DND-41 (cell line): ENCODE results near the gene SND1.

Source experiments
- ATAC-seq: fragments of 200-7000 bp; cut with Tn5 transposase; 3 replicates; pipeline ENCODE4 v1.9.1; 2021; ENCODE audit warnings: low read depth; ENCODE audit not compliant: insufficient read depth
- DNase-seq: peaks from one replicate; pipeline ENCODE4 v3.0.0-alpha.2; 2020
- H2AFZ ChIP-seq: 2 replicates; pipeline ENCODE4 v1.6.0; 2012; ENCODE audit warnings: low read depth, low read length
- H3K27ac ChIP-seq: 2 replicates; pipeline ENCODE4 v1.5.1; 2012; ENCODE audit warnings: low read length, inconsistent platforms
- H3K27me3 ChIP-seq: fragments of 200-600 bp; sonication (generic); 2 replicates; pipeline ENCODE4 v1.6.0; 2012; ENCODE audit warnings: low read length, mild to moderate bottlenecking, inconsistent platforms; ENCODE audit not compliant: insufficient read depth, poor library complexity
- H3K36me3 ChIP-seq: 2 replicates; pipeline ENCODE4 v1.5.1; 2012; ENCODE audit warnings: low read length, inconsistent platforms; ENCODE audit not compliant: insufficient read depth
- H3K4me1 ChIP-seq: 2 replicates; pipeline ENCODE4 v1.5.1; 2012; ENCODE audit warnings: mild to moderate bottlenecking, low read length; ENCODE audit not compliant: insufficient read depth
- H3K4me2 ChIP-seq: 2 replicates; pipeline ENCODE4 v1.6.0; 2012; ENCODE audit warnings: mild to moderate bottlenecking, moderate library complexity, low read length, inconsistent platforms; ENCODE audit not compliant: insufficient read depth
- H3K4me3 ChIP-seq, 2 experiments: fragments of 200-600 bp in 1 of 2; shearing (Covaris generic) in 1 of 2; 2 replicates each; pipeline ENCODE4 v1.5.1; 2012 to 2016; ENCODE audit warnings: inconsistent platforms in 2 of 2, low read length in 2 of 2, mild to moderate bottlenecking in 2 of 2, low read depth in 1 of 2, moderate library complexity in 1 of 2
- H3K79me2 ChIP-seq: 2 replicates; pipeline ENCODE4 v1.6.0; 2012; ENCODE audit warnings: low read length, inconsistent platforms; ENCODE audit not compliant: insufficient read depth
- H3K9ac ChIP-seq: 2 replicates; pipeline ENCODE4 v1.6.0; 2012; ENCODE audit warnings: low read depth, mild to moderate bottlenecking, inconsistent platforms, low read length, moderate library complexity
- H3K9me3 ChIP-seq: 2 replicates; pipeline ENCODE4 v1.5.1; 2012; ENCODE audit warnings: low read length, moderate library complexity, mild to moderate bottlenecking, inconsistent platforms; ENCODE audit not compliant: insufficient read depth, severe bottlenecking
- H4K20me1 ChIP-seq: 2 replicates; pipeline ENCODE4 v1.6.0; 2012; ENCODE audit warnings: low read length; ENCODE audit not compliant: insufficient read depth
- EZH2 ChIP-seq: IDR thresholded peaks from 3 replicates; pipeline ENCODE4 v1.6.1; 2012; ENCODE audit warnings: borderline replicate concordance, low read depth, mild to moderate bottlenecking, moderate library complexity, low read length, inconsistent platforms; ENCODE audit not compliant: severe bottlenecking
- TF ChIP-seq, protein P1 (sequence below): IDR thresholded peaks from 2 replicates; pipeline ENCODE4 v1.5.1; 2012; ENCODE audit warnings: borderline replicate concordance, low read length, moderate library complexity, mild to moderate bottlenecking; ENCODE audit not compliant: poor library complexity, severe bottlenecking; ENCODE audit errors: extremely low read depth

Gene SND1

DNA sequence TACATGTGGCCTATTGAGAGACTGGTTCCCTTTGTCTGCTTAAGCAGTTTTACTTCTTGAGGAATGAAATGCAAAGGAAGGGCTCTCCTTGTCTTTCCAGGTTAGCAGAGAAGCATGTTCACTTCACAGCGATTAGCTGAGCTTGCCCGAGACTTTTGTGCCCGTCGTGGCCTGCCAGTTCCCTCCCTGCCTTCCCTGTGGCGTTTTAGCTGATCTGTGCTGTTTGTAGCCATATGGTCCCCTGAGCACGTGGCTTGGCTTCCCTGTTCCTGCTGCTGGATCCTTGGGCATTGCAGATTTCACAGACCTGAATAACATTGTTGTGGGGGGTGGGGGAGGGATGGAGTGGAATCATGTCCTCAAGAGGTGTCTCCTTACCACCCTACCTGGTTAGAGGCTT is 61.8 kb downstream of the SND1 start:
- ATAC-seq (no peak), DNase-seq (no peak)
- Histone ChIP-seq H3K27me3 (no peaks in the 10 kb centered on the region), H3K9ac (no peak overlapping the region), H3K9me3 (peaks cover 22% of the 10 kb centered on the region), H3K36me3 (peaks cover 85% of the 10 kb centered on the region), H3K4me1 (no peaks in the 10 kb centered on the region), H2AFZ (no peak overlapping the region), H3K4me3 (no peak overlapping the region), H3K27ac (no peak overlapping the region), H4K20me1 (peaks cover 14% of the 10 kb centered on the region; the same call in 1 of the 2 replicates), H3K4me2 (no peak overlapping the region), H3K79me2 (peaks cover 10% of the 10 kb centered on the region)
- no peak for TF ChIP-seq EZH2
- TF ChIP-seq, protein P1, sequence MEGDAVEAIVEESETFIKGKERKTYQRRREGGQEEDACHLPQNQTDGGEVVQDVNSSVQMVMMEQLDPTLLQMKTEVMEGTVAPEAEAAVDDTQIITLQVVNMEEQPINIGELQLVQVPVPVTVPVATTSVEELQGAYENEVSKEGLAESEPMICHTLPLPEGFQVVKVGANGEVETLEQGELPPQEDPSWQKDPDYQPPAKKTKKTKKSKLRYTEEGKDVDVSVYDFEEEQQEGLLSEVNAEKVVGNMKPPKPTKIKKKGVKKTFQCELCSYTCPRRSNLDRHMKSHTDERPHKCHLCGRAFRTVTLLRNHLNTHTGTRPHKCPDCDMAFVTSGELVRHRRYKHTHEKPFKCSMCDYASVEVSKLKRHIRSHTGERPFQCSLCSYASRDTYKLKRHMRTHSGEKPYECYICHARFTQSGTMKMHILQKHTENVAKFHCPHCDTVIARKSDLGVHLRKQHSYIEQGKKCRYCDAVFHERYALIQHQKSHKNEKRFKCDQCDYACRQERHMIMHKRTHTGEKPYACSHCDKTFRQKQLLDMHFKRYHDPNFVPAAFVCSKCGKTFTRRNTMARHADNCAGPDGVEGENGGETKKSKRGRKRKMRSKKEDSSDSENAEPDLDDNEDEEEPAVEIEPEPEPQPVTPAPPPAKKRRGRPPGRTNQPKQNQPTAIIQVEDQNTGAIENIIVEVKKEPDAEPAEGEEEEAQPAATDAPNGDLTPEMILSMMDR: no peak

GRCh38 chr7:127715272-127715671 is 63.3 kb downstream of the SND1 start:
- Histone ChIP-seq H3K27me3 (no peaks in the 10 kb centered on the region), H3K79me2 (peaks cover 10% of the 10 kb centered on the region), H3K36me3 (peaks cover 72% of the 10 kb centered on the region), H3K4me3 (no peak overlapping the region), H2AFZ (no peak overlapping the region), H4K20me1 (peaks cover 12% of the 10 kb centered on the region; the same call in 1 of the 2 replicates), H3K27ac (no peak overlapping the region), H3K9ac (no peak overlapping the region), H3K4me2 (no peak overlapping the region), H3K4me1 (no peaks in the 10 kb centered on the region), H3K9me3 (peaks cover 13% of the 10 kb centered on the region)
- no peak for TF ChIP-seq EZH2
- TF ChIP-seq, protein P1: no peak
- DNase-seq: no peak
- ATAC-seq: no peak

DNA sequence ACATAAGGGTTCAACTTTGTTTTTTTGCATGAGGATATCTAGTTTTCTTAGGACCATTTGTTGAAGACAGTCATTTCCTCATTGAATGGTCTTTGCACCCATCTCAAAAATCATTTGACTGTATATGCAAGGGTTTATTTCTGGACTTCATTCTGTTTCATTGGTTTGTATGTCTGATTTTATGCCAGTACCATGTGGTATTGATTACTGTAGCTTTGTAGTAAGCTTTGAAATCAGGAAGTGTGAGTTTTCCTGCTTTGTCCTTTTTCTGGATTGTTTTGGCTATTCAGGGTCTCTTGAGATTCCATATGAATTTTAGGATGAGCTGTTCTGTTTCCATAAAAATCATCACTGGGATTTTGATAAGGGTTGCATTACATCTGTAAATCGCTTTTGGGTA is 63.9 kb downstream of the SND1 start:
- no peak overlapping the region for H3K27ac ChIP-seq
- TF ChIP-seq, protein P1: no peak
- no peak for TF ChIP-seq EZH2
- no peak overlapping the region for H3K4me2 ChIP-seq
- no peak overlapping the region for H3K4me3 ChIP-seq
- no peak overlapping the region for H3K9ac ChIP-seq
- DNase-seq: no peak
- H3K79me2 ChIP-seq: peaks cover 10% of the 10 kb centered on the region
- no peak overlapping the region for H2AFZ ChIP-seq
- H4K20me1 ChIP-seq: peaks cover 12% of the 10 kb centered on the region; the same call in 1 of the 2 replicates
- no peaks in the 10 kb centered on the region for H3K4me1 ChIP-seq
- H3K36me3 ChIP-seq: peaks cover 71% of the 10 kb centered on the region
- no peak for ATAC-seq
- peaks cover 8% of the 10 kb centered on the region for H3K9me3 ChIP-seq
- H3K27me3 ChIP-seq: no peaks in the 10 kb centered on the region
